Activated naive CD4-positive, alpha-beta T cell treated with anti-CD3 and anti-CD28 coated beads, Interleukin-2, amount 10 ng/mL, durations not matched to agents 7 days and 5 days (primary cell): ENCODE data around the gene SERPINB3.
"Not testable (repeated sequence)": the region's sequence is repeated elsewhere in the genome, so short reads cannot be mapped to it uniquely, and the experiment has no call there.

Experiments used
- CTCF ChIA-PET: fragments of 350-600 bp; sonication (Branson Sonifier 250); formaldehyde crosslinking; loops from one replicate; lab custom pipeline; 2021; ENCODE audit warnings: antibody characterized with exemption; lab: Charles Lee
- DNase-seq: peaks from one replicate; pipeline ENCODE4 v3.0.0-alpha.2; 2020
- H3K27ac Mint-ChIP-seq: one replicate; pipeline ENCODE4 v1.8.0; 2021; ENCODE audit warnings: mild to moderate bottlenecking, moderate library complexity, mixed read lengths
- H3K27me3 Mint-ChIP-seq: one replicate; pipeline ENCODE4 v1.8.0; 2021; ENCODE audit warnings: mild to moderate bottlenecking, mixed read lengths
- H3K36me3 Mint-ChIP-seq: one replicate; pipeline ENCODE4 v1.8.0; 2021; ENCODE audit warnings: mixed read lengths
- H3K4me1 Mint-ChIP-seq: one replicate; pipeline ENCODE4 v1.8.0; 2021; ENCODE audit warnings: mixed read lengths
- H3K4me3 Mint-ChIP-seq: one replicate; pipeline ENCODE4 v1.8.0; 2021; ENCODE audit warnings: mild to moderate bottlenecking, moderate library complexity, mixed read lengths
- H3K9me3 Mint-ChIP-seq: one replicate; pipeline ENCODE4 v1.8.0; 2021; ENCODE audit warnings: mixed read lengths

SERPINB3 gene

DNA sequence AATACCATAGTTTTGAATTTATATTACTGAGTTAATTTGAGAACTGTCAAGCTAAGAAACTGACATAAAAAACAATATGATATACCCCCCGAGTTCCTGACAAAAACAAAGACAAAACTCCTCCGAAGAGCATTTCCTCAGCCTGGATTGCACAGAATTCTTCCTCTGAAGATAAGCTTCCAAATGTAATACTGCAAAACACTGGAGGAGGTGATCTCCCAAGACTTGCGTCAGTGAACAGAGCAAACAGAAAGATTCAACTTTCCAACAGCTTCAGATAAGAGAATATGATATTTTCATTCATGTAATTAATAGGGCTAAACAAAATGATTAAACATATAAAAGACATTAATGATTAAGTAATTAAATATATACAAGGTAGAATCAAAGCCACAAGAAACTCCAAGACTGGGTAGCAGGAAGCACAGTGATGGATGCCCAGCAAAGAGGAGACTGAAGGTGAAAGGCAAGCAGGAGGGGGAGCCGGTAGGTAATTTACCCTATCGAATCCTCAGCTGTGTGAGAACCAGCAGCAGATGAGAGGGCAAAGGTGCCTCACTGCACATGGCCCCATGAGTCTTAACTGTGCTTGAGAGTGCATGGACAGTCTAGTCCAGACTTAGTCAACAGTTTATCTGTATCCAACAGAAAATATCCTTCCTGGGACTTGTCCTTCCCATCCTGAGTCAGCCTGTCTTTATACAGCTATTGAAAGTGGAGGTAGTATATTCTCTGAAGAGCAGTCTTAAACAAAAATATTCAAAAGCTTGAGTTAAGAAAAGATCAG, 18.3 kb upstream of the SERPINB3 start:
- DNase-seq: no peak
- no peak overlapping the region for H3K27ac Mint-ChIP-seq
- H3K27me3 Mint-ChIP-seq: no peaks in the 10 kb centered on the region
- H3K4me3 Mint-ChIP-seq: no peak overlapping the region
- H3K9me3 Mint-ChIP-seq: no peaks in the 10 kb centered on the region
- no peaks in the 10 kb centered on the region for H3K36me3 Mint-ChIP-seq
- no peaks in the 10 kb centered on the region for H3K4me1 Mint-ChIP-seq
- CTCF ChIA-PET: no interaction called here

DNA sequence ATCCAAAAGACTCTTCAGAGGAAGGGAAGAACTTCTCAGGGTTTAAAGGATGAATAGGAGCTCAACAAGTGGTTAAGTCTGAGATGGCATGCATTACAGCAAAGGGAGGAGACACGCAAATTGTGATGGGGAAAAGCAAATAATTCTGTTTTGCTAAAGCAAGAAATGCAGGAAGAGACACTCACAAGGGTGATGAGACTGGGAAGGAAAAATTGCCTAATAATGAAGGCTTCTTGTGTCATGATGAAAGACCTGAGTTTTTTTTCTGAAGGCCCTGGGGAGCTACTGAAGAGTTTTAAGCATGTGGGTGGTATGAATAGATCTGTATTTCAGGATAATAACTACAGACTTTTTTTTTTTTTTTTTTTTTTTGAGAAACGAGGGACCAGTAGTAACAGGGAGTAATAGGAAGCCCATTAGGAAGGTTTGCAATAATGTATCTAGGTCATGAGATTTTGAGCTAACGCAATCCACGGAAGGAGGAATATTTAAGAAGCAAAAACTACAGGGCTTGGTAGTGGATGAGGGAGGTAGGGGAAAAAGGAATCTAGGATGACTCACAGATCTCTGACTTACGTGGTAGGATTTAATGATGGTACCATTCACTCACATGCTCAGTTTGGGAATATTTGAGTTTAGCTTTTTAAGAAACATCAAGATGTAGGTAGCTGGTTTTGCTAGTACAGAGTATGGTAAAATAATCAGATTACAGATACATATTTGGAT, 16.0 kb upstream of the SERPINB3 start:
- H3K4me1 Mint-ChIP-seq: no peaks in the 10 kb centered on the region
- CTCF ChIA-PET: interaction anchor here (0.8 kb wide), 1 partner anchor 160 kb away, joined by 3 read pairs; no protein-coding TSS in a partner anchor
- no peaks in the 10 kb centered on the region for H3K36me3 Mint-ChIP-seq
- no peaks in the 10 kb centered on the region for H3K9me3 Mint-ChIP-seq
- no peak for DNase-seq
- no peak overlapping the region for H3K27ac Mint-ChIP-seq
- no peaks in the 10 kb centered on the region for H3K27me3 Mint-ChIP-seq
- H3K4me3 Mint-ChIP-seq: no peak overlapping the region

DNA sequence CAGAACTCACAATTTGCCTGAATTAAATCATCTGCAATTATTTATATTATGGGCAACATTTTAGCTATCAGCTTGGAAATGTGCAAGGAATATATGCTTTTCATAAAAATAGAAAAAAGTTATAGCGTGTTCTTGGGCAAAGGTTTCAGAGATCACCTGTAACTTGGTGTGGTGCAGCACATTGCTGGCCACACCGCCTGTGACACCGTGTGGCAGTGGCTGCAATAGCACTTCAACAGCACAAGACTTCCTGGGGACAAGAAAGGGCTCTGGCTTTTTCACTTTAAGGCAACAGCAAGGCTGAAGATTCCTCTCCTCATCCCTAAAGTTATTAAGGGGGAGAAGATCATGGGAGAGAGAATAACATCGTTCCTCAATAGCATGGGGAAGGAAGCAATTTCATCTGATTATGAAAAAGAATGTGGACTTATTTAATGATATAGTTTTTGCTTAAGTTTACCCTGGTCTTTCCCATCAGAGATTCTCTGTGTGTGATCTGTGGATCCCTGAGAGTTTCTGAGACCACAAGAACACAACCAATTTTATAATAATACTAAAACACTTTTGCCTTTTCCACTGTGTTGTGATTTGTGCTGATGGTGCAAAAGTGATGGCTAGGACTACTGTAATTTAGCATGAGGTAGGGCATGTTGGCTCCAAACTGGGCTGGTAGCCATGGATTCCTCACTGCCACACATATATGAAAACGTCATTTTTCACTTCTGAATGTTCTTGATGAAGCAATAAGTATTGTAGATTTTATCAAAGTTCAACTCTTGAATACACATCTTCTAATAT, 15.0 kb upstream of the SERPINB3 start:
- H3K4me3 Mint-ChIP-seq: no peak overlapping the region
- no peak for DNase-seq
- CTCF ChIA-PET: no interaction called here
- H3K36me3 Mint-ChIP-seq: no peaks in the 10 kb centered on the region
- H3K9me3 Mint-ChIP-seq: no peaks in the 10 kb centered on the region
- H3K4me1 Mint-ChIP-seq: no peaks in the 10 kb centered on the region
- no peak overlapping the region for H3K27ac Mint-ChIP-seq
- H3K27me3 Mint-ChIP-seq: no peaks in the 10 kb centered on the region

DNA sequence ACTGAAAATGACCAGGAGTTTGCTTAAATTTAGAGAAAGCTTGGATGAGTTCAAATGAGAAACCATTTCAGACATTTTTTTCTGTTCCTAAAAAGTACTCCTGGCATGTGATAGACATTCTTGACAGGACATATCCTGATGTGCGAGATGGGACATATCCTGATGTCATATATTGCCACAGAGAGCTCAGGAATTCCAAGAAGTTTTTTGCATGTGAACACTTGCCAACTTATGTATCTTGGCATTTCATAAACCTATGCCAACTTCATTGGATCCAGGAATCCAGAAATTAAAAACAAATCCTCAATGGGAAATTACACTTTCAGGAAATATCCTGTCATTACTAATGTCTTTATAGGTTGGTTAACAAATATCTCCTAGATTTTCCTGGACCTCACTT, 2.9 kb upstream of the SERPINB3 start:
- Mint-ChIP-seq H3K27me3 (no peaks in the 10 kb centered on the region), H3K9me3 (peaks cover 2% of the 10 kb centered on the region), H3K27ac (no peak overlapping the region), H3K4me3 (no peak overlapping the region), H3K36me3 (no peaks in the 10 kb centered on the region), H3K4me1 (no peaks in the 10 kb centered on the region)
- DNase-seq: no peak
- CTCF ChIA-PET: no interaction called here

DNA sequence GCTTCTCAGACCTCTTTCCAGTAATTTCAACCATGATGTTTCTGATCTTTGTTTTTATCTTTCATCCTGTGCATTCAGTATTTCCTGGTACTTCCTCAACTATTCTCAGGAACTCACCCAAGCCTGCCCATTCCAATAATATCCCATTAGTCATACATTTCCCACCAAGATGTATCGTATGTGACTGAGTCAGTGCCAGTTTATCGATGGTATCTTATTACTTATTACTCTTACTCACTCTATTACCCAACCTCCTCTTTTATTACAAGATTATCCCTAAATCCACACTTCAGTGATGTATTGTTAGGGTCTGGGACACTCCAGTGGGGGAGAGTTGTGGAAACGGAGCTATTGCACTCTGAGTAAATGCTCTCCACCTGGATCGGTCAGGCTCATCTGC, 2.8 kb downstream of the SERPINB3 start:
- H3K9me3 Mint-ChIP-seq, CTCF ChIA-PET, H3K4me1 Mint-ChIP-seq, DNase-seq, H3K4me3 Mint-ChIP-seq, H3K27ac Mint-ChIP-seq, H3K36me3 Mint-ChIP-seq, H3K27me3 Mint-ChIP-seq: not testable (repeated sequence)

DNA sequence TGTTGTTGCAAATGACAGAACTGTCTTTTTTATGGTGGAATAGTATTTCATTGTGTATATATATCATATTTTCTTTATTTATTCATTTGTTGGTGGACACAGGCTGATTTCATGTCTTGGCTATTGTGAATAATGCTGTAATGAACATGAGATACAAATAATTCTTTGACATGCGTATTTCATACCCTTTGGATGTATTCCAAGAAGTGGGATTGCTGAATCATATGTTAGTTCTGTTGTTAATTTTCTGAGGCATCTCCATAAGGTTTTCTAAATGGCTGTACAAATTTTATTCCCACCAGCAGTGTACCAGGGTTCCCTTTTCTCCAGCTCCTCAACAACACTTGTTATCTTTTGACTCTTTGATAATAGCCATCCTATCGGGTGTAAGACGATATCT, 11.4 kb downstream of the SERPINB3 start:
- H3K4me3 Mint-ChIP-seq, DNase-seq, H3K27me3 Mint-ChIP-seq, H3K9me3 Mint-ChIP-seq, H3K4me1 Mint-ChIP-seq, CTCF ChIA-PET, H3K36me3 Mint-ChIP-seq, H3K27ac Mint-ChIP-seq: not testable (repeated sequence)

DNA sequence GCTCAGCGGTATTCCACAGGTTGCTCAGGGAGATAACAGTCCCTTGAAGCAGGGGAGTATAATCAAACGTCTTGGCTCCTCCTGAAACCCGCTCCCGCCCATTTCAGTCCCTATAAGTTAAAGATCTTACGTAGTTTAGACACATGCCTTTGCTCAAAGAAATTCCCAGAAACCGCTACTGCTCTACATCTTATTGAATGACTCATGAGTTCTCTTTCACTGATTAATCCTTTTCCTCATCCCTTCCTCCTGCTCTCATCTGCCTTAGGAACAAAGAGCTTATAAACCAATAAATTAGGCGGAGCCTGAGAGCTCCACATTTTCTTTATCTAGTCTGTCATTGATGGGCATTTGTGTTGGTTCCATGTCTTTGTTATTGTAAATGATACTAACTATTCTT, 13.5 kb downstream of the SERPINB3 start:
- Mint-ChIP-seq H3K27ac (no peak overlapping the region), H3K4me3 (no peak overlapping the region), H3K9me3 (no peaks in the 10 kb centered on the region), H3K4me1 (no peaks in the 10 kb centered on the region), H3K36me3 (no peaks in the 10 kb centered on the region), H3K27me3 (no peaks in the 10 kb centered on the region)
- no peak for DNase-seq
- CTCF ChIA-PET: no interaction called here

DNA sequence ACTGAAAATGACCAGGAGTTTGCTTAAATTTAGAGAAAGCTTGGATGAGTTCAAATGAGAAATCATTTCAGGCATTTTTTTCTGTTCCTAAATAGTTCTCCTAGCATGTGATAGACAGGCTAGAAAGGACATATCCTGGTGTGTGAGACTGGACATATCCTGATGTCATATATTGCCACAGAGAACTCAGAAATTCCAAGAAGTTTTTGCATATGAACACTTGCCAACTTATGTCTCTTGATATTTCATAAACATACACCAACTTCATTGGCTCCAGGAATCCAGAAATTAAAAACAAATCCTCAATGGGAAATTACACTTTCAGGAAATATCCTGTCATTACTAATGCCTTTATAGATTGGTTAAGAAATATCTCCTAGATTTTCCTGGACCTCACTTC, 14.8 kb downstream of the SERPINB3 start:
- H3K9me3 Mint-ChIP-seq: no peaks in the 10 kb centered on the region
- H3K27ac Mint-ChIP-seq: no peak overlapping the region
- CTCF ChIA-PET: no interaction called here
- H3K4me1 Mint-ChIP-seq: no peaks in the 10 kb centered on the region
- no peak for DNase-seq
- H3K4me3 Mint-ChIP-seq: no peak overlapping the region
- no peaks in the 10 kb centered on the region for H3K36me3 Mint-ChIP-seq
- no peaks in the 10 kb centered on the region for H3K27me3 Mint-ChIP-seq

DNA sequence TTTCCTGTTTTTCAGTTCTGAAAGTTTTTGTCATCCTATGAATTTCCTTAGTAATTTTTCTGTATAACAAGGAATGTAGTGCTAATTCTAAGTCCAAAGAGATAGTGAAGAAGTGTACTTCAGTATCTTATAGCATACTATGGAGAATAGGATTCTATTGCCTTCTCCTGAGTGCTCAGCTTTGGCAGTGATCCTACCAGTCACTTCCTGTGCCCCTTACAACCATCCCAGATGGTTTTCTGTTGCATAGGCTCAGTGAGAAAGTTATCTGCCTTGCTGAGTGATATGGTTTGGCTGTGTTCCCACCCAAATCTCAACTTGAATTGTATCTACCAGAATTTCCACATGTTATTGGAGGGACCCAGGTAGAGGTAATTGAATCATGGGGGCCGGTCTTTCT, 17.0 kb downstream of the SERPINB3 start:
- H3K27ac Mint-ChIP-seq, H3K9me3 Mint-ChIP-seq, DNase-seq, H3K4me3 Mint-ChIP-seq, H3K27me3 Mint-ChIP-seq, H3K36me3 Mint-ChIP-seq, H3K4me1 Mint-ChIP-seq, CTCF ChIA-PET: not testable (repeated sequence)

DNA sequence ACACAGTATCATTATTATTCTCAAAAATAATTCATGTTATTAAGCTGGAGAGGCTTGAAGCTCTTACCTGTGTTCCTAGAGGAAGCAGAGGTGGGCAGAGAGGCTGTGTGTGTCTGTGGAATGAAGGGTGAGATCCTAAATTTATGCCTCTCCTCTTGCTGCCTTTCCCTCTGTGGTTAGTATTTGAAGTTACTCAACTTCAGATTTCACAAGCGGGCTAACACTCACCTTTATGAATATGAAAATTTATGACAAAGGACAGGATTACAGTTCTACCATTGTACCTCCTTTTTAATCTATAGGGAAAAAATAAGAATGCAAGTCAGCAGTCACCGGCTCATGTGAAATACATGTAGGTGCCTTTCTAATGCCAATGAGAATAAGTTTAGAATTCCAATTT, 17.6 kb downstream of the SERPINB3 start, which contains the start of gene SERPINB4:
TSS of gene SERPINB4 (minus strand) at position 115 of the 400 bp plus-strand sequence. CDS start 679 bp downstream, outside the sequence.
- DNase-seq, H3K4me1 Mint-ChIP-seq, H3K9me3 Mint-ChIP-seq, H3K27me3 Mint-ChIP-seq, CTCF ChIA-PET, H3K36me3 Mint-ChIP-seq, H3K27ac Mint-ChIP-seq, H3K4me3 Mint-ChIP-seq: not testable (repeated sequence)

DNA sequence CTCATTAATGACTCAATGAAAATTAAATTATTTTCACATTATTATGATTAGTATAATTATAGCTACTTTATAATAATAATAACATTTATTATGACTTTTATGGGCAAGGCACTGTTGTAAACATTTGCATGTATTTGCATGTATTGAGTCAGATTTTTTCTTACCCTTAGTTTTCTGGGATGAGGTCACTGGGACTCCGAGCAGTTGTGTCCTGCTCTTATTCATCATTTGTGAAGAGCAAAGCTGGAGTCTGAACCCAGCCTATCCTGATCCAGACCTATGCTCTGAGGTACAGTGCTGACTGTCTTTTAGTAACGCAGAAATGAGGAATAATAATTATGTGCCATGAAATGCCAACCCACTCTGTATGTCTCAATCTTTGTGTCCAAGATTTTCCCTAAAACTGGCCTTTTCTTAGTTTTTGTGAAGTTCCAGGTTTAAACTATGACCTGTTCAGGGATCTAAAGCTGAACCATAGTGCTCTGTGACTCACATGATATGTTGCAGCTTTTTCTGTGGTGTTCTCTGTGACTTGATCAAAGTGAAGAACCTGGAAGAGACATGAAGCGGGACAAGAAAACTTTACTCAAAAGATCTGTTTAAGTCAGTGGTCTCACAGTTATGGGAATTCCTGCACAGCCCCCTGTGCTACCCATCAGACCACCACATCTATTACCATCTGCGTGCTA, 18.9 kb downstream of the SERPINB3 start:
- CTCF ChIA-PET, H3K27ac Mint-ChIP-seq, H3K36me3 Mint-ChIP-seq, DNase-seq, H3K4me1 Mint-ChIP-seq, H3K27me3 Mint-ChIP-seq, H3K9me3 Mint-ChIP-seq, H3K4me3 Mint-ChIP-seq: not testable (repeated sequence)

DNA sequence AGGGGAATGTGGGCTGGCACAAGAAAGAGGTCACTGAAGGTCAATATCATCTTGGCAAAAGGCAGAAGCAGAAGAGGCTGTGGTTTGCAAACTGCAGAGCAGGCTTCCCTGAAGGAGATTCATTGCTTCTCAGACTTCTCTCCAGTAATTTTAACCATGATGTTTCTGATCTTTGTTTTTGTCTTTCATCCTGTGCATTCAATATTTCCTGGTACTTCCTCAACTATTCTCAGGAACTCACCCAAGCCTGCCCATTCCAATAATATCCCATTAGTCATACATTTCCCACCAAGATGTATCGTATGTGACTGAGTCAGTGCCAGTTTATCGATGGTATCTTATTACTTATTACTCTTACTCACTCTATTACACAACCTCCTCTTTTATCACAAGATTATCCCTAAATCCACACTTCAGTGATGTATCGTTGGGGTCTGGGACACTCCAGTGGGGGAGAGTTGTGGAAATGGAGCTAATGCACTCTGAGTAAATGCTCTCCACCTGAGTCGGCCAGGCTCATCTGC, 20.5 kb downstream of the SERPINB3 start:
- H3K4me1 Mint-ChIP-seq, H3K9me3 Mint-ChIP-seq, CTCF ChIA-PET, DNase-seq, H3K36me3 Mint-ChIP-seq, H3K4me3 Mint-ChIP-seq, H3K27ac Mint-ChIP-seq, H3K27me3 Mint-ChIP-seq: not testable (repeated sequence)

DNA sequence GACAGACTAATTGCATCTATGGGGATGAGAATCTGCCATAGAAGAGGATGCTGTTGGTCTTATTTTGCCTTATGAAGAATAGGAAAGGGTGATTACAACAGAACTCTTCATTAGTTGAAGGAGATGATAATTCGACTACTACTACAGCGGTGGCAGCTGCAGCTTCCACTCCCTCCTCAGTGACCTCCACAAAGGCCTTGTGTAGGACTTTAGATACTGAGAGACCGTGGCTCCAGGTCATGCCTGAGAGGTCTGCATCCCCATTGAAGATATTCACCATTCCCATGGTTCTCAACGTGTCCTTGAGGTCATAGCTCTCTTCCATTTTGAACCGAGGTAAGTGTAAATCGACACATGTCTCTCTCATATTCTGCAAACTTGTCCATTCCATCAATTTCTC, 24.0 kb downstream of the SERPINB3 start:
- CTCF ChIA-PET: no interaction called here

DNA sequence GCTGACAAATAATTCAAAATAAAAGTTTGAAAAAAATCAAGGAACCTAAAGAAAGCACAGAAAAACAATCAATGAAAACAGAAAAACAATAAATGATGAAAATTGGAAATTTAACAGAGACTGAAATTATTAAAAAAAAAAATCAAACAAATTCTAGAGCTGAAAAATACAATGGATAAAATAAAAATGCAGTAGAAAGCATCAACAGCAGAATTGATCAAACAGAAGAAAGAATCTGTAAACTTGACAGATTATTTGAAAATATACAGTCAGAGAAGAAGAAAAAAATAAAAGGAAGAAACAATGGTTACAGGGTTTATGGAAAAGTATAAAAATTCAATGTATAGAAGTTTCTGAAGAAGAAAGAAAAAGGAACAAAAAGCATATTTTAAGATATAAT, 33.9 kb downstream of the SERPINB3 start:
- Mint-ChIP-seq H3K36me3 (no peaks in the 10 kb centered on the region), H3K9me3 (peaks cover 38% of the 10 kb centered on the region), H3K27ac (no peak overlapping the region), H3K27me3 (no peaks in the 10 kb centered on the region), H3K4me3 (no peak overlapping the region), H3K4me1 (no peaks in the 10 kb centered on the region)
- DNase-seq: no peak
- CTCF ChIA-PET: no interaction called here

More for the DNA sequence above, 24.0 kb downstream of the SERPINB3 start:
- H3K4me3 Mint-ChIP-seq: no peak overlapping the region
- no peaks in the 10 kb centered on the region for H3K27me3 Mint-ChIP-seq
- no peak overlapping the region for H3K27ac Mint-ChIP-seq
- DNase-seq: no peak
- H3K9me3 Mint-ChIP-seq: no peaks in the 10 kb centered on the region
- H3K4me1 Mint-ChIP-seq: no peaks in the 10 kb centered on the region
- H3K36me3 Mint-ChIP-seq: no peaks in the 10 kb centered on the region
